DND-41 (cell line): Measurements from ENCODE around the gene KCNG1.

Source experiments
- EZH2 ChIP-seq: IDR thresholded peaks from 3 replicates; pipeline ENCODE4 v1.6.1; 2012; ENCODE audit warnings: borderline replicate concordance, low read depth, mild to moderate bottlenecking, moderate library complexity, low read length, inconsistent platforms; ENCODE audit not compliant: severe bottlenecking
- TF ChIP-seq, protein P1 (sequence below): IDR thresholded peaks from 2 replicates; pipeline ENCODE4 v1.5.1; 2012; ENCODE audit warnings: borderline replicate concordance, low read length, moderate library complexity, mild to moderate bottlenecking; ENCODE audit not compliant: poor library complexity, severe bottlenecking; ENCODE audit errors: extremely low read depth

DNA sequence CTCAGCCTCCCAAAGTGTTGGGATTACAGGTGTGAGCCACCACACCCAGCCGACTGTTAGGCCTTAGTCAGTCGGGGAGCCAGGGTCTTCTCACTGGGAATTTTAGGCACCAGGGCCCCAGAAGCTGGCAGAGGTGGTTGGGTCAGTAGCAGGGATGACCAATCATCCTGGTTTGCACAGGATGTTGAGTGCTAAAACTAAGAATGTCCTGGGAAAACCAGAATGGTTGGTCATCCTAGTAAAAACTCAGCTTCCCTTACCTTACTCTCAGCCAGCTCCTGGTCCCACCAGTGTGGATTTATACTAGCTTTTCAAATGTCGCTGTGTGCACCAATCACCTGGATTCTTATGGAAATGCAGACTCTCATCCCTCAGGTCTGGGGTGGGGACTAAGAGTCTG is 31.8 kb downstream of the KCNG1 start:
- TF ChIP-seq, protein P1, sequence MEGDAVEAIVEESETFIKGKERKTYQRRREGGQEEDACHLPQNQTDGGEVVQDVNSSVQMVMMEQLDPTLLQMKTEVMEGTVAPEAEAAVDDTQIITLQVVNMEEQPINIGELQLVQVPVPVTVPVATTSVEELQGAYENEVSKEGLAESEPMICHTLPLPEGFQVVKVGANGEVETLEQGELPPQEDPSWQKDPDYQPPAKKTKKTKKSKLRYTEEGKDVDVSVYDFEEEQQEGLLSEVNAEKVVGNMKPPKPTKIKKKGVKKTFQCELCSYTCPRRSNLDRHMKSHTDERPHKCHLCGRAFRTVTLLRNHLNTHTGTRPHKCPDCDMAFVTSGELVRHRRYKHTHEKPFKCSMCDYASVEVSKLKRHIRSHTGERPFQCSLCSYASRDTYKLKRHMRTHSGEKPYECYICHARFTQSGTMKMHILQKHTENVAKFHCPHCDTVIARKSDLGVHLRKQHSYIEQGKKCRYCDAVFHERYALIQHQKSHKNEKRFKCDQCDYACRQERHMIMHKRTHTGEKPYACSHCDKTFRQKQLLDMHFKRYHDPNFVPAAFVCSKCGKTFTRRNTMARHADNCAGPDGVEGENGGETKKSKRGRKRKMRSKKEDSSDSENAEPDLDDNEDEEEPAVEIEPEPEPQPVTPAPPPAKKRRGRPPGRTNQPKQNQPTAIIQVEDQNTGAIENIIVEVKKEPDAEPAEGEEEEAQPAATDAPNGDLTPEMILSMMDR: no peak
- TF ChIP-seq EZH2: no peak
